ENCODE data around the gene TMOD3. TPM values are rescaled to one million over a fixed set of nuclear protein-coding genes. Genes with fewer than 3 reads are reported as not detected.

TMOD3 gene
- total and polyA plus RNA-seq, 2 experiments from 2014 or later = 27.2 to 38.3 TPM

- Histone ChIP-seq H3K9me2 (replicated peaks; ENCODE audit: insufficient read depth) (no peaks in the 10 kb centered on the region), H3K4me1 (ENCODE audit: insufficient read depth) (peaks cover 47% of the 10 kb centered on the region), H3K4me2 (peak overlapping the region; percentile 50), H4K20me1 (ENCODE audit: insufficient read depth, poor library complexity, severe bottlenecking) (peaks cover 13% of the 10 kb centered on the region), H3K27ac (peak overlapping the region; percentile 88), H3K36me3 (replicated peaks; ENCODE audit: insufficient read depth, low read depth) (no peaks in the 10 kb centered on the region), H3K27me3 (no peaks in the 10 kb centered on the region), H3K4me3 (no peak overlapping the region), H3K79me2 (peaks cover 95% of the 10 kb centered on the region), H3K9me3 (ENCODE audit: low read depth) (no peaks in the 10 kb centered on the region), H2AFZ (no peak overlapping the region)
- 92% methylated on average over 3 of the region's 3 CpGs for WGBS (ENCODE audit: low lambda C conversion rate, missing lambda C conversion rate)
- DNase-seq (ENCODE audit: low spot score) = no peak
- TF ChIP-seq EZH2 (IDR thresholded peaks at IDR 0.05; ENCODE audit: borderline replicate concordance) = no peak
- TF ChIP-seq CTCF (IDR thresholded peaks at IDR 0.05; ENCODE audit: poor library complexity) = no peak
- TF ChIP-seq EZH2phosphoT487 (IDR thresholded peaks at IDR 0.05; ENCODE audit: low read depth, severe bottlenecking, unreplicated experiment) = no peak
Measured at GRCh38 chr15:51842265-51842664, 12.8 kb downstream of the TMOD3 start.

GRCh38 chr15:51842852-51843737, 13.6 kb downstream of the TMOD3 start:
- WGBS (ENCODE audit: low lambda C conversion rate, missing lambda C conversion rate) = 41% methylated on average over 6 of the region's 6 CpGs
- H3K4me2 ChIP-seq = peak overlapping the region; percentile 50

GRCh38 chr15:51844747-51845426, 15.4 kb downstream of the TMOD3 start:
- H3K4me2 ChIP-seq = peak overlapping the region; percentile 4
- 69% methylated on average over 4 of the region's 4 CpGs for WGBS (ENCODE audit: low lambda C conversion rate, missing lambda C conversion rate)

More at GRCh38 chr15:51842852-51843737, 13.6 kb downstream of the TMOD3 start:
- Histone ChIP-seq H4K20me1 (ENCODE audit: insufficient read depth, poor library complexity, severe bottlenecking) (peaks cover 5% of the 10 kb centered on the region), H3K9me3 (ENCODE audit: low read depth) (no peaks in the 10 kb centered on the region), H3K36me3 (replicated peaks; ENCODE audit: insufficient read depth, low read depth) (no peaks in the 10 kb centered on the region), H3K27ac (peak overlapping the region; percentile 88), H3K4me1 (ENCODE audit: insufficient read depth) (peaks cover 42% of the 10 kb centered on the region), H3K9me2 (replicated peaks; ENCODE audit: insufficient read depth) (no peaks in the 10 kb centered on the region), H2AFZ (no peak overlapping the region), H3K79me2 (peaks cover 95% of the 10 kb centered on the region), H3K27me3 (no peaks in the 10 kb centered on the region), H3K4me3 (no peak overlapping the region)
- peak; percentile 41 for DNase-seq (ENCODE audit: low spot score)
- no peak for TF ChIP-seq EZH2 (IDR thresholded peaks at IDR 0.05; ENCODE audit: borderline replicate concordance)
- no peak for TF ChIP-seq EZH2phosphoT487 (IDR thresholded peaks at IDR 0.05; ENCODE audit: low read depth, severe bottlenecking, unreplicated experiment)
- TF ChIP-seq CTCF (IDR thresholded peaks at IDR 0.05; ENCODE audit: poor library complexity) = no peak

More at GRCh38 chr15:51844747-51845426, 15.4 kb downstream of the TMOD3 start:
- peak overlapping the region; percentile 88 for H3K27ac ChIP-seq
- no peak for DNase-seq (ENCODE audit: low spot score)
- H3K4me3 ChIP-seq = no peak overlapping the region
- H3K9me2 ChIP-seq (replicated peaks; ENCODE audit: insufficient read depth) = no peaks in the 10 kb centered on the region
- no peaks in the 10 kb centered on the region for H3K9me3 ChIP-seq (ENCODE audit: low read depth)
- no peaks in the 10 kb centered on the region for H3K36me3 ChIP-seq (replicated peaks; ENCODE audit: insufficient read depth, low read depth)
- peaks cover 42% of the 10 kb centered on the region for H3K4me1 ChIP-seq (ENCODE audit: insufficient read depth)
- peaks cover 4% of the 10 kb centered on the region for H4K20me1 ChIP-seq (ENCODE audit: insufficient read depth, poor library complexity, severe bottlenecking)
- TF ChIP-seq EZH2 (IDR thresholded peaks at IDR 0.05; ENCODE audit: borderline replicate concordance) (no peak), EZH2phosphoT487 (IDR thresholded peaks at IDR 0.05; ENCODE audit: low read depth, severe bottlenecking, unreplicated experiment) (no peak), CTCF (IDR thresholded peaks at IDR 0.05; ENCODE audit: poor library complexity) (no peak)
- no peaks in the 10 kb centered on the region for H3K27me3 ChIP-seq
- H3K79me2 ChIP-seq = peaks cover 95% of the 10 kb centered on the region
- no peak overlapping the region for H2AFZ ChIP-seq
